NOMO-1 treated with DMSO at 0.1 percent for 48 hours (cell line): ENCODE measurements around the gene CDKL1.
"Not testable (repeated sequence)": the region's sequence is repeated elsewhere in the genome, so short reads cannot be mapped to it uniquely, and the experiment has no call there.

Experiments
- DNase-seq: peaks from one replicate; lab custom pipeline; 2025; ENCODE audit not compliant: unreplicated experiment; lab: John Stamatoyannopoulos, UW

Gene CDKL1

GRCh38 chr14:50335989-50336824 lies 60.5 kb downstream of the CDKL1 start:
- no peak for DNase-seq

DNA sequence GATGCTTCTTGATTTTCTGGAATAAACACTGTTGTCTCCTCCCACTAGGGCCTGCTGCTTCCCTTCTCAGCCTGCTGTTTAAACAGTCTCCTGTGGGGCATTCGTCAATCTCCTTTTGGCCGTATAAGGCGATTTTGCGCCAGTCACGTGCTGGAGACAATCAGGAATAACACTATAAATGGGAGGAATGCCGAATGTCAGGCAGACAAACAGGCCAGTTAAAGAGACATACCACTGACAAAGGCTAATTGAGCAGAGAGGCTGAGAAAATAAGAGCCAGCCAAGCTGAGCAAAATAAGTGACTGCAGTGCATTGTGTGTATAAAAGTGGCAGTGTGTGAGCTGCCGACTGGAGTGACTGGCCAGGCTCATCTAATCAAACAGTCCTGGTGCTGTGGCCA lies 61.3 kb downstream of the CDKL1 start:
- no peak for DNase-seq

DNA sequence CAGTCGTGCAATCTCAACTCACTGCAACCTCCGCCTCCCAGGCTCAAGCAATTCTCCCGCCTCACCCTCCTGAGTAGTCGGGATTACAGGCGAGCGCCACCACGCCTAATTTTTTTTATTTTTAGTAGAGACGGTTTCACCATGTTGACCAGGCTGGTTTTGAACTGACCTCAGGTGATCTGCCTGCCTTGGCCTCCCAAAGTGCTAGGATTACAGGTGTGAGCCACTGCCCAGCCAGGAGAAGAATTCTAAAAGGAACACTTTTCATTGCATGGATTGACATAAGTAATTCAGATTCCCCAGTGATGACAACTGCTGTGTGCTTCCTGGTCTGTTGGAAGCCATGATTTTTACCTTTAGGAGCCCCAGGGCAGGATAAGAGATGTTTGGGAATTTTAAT lies 62.5 kb downstream of the CDKL1 start:
- DNase-seq = no peak

GRCh38 chr14:50333014-50333509 lies 63.6 kb downstream of the CDKL1 start:
- DNase-seq = no peak

- DNase-seq = no peak
Measured at GRCh38 chr14:50331596-50331995, 65.1 kb downstream of the CDKL1 start.

DNA sequence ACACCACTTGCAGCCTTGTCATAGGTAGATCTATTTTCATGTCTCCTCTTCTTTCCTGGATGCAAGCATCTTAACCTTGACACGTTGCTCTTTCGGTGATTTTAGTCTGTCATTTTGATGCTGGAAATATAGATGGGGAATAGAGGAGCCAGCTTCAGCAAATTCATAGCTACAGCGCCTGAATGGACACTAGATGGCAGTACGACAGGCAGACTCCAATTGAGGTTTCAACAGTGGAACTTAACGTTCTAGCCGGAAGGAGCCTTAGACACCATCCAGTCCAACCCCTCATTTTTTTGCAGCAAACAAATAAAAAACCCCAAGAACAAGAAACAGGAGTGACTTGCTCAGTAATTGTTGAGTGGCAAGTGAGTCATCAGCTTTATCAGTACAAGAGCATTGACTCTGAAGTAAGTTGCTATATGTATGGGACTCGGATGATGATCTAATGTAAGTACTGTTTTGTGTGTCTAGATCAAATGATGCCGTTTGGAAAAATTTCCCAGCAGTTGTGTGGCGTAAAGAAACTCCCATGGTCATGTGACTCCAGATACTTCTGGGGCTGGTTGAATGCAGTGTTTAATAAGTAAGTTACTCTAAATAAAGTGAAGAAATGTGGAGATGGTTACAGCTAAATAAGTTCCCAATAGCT lies 75.5 kb downstream of the CDKL1 start:
- DNase-seq = peak; percentile 87

GRCh38 chr14:50320283-50320682 lies 76.4 kb downstream of the CDKL1 start:
- no peak for DNase-seq

DNA sequence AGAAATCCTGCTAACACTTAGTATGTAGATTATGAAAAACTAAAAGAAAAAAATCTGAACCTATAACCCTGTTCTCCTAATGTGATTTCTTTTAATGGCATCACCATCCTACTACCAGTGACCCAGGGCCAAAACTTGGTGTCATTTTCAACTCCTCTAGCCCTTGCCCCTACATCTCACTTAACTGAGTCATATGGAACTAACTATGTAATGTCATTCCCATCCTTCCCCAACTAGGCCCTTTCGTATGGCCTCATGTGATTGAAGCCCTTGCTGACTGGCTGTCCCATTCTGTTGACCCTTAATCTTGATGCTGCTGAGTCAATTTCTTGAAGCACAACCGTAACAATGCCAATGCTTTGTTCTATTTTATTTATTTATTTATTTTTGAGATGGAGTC lies 77.0 kb downstream of the CDKL1 start:
- DNase-seq = no peak

DNA sequence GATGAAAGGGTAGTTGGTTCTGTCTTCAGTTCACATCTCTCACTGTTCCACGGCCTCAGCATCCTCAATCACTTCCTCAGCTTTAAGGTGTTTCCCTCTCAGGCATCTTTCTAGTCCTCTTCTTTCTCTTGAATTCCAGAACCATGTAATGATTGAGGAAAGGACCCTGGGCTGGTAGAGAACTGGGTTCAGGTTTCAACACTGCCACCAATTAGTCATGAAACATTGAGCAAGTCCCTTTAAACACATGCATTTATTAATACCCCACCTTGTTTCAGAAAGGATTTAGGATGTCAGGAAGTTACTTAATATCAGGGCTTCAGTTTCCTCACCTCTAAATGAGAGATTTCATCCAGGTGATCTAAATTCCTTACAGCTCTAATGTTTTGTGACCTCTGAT lies 77.4 kb downstream of the CDKL1 start:
- DNase-seq = no peak

DNA sequence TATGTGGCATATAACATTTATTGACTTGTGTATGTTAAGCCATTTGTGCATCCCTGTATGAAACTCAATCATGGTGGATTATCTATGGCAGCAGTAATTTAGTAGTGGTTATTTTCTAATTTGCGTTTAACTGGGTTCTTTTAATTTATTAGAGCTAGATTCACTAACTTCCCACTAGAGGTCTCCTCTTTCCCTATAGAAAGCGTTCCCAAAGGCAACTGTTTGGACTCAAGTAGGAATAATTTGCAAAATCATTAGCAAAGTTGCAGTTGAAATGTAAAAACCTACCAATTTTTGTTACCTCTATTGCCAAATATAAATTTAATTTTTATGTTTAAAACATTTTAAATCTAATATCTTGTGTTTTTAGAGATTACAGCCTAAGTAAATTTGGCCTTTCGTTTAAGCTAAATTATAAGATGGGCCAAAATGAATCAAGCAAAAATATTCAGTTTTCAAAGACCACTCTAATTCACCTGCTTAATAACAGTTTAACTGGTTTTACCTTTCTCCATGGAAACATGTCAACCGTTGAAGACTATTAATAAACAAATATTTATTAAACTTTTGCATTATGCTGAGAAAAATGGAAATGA lies 78.6 kb downstream of the CDKL1 start:
- no peak for DNase-seq

- not testable (repeated sequence) for DNase-seq
Measured at GRCh38 chr14:50314098-50314497, 82.6 kb downstream of the CDKL1 start.

- peak; percentile 52 for DNase-seq
Measured at GRCh38 chr14:50312734-50313054, 84.0 kb downstream of the CDKL1 start.

- DNase-seq = peak; percentile 91
Measured at GRCh38 chr14:50311972-50312733, 84.5 kb downstream of the CDKL1 start, which contains the start of the genes DMAC2L and L2HGDH. TSS of gene DMAC2L (plus strand) at chr14:50312324. CDS start at chr14:50321488, 9,164 bp downstream. TSS of gene L2HGDH (minus strand) at chr14:50312229. CDS start at chr14:50312150, 79 bp downstream.

- peak; percentile 54 for DNase-seq
Measured at GRCh38 chr14:50311337-50311971, 85.2 kb downstream of the CDKL1 start.

- no peak for DNase-seq
Measured at GRCh38 chr14:50310445-50310844, 86.2 kb downstream of the CDKL1 start.

DNA sequence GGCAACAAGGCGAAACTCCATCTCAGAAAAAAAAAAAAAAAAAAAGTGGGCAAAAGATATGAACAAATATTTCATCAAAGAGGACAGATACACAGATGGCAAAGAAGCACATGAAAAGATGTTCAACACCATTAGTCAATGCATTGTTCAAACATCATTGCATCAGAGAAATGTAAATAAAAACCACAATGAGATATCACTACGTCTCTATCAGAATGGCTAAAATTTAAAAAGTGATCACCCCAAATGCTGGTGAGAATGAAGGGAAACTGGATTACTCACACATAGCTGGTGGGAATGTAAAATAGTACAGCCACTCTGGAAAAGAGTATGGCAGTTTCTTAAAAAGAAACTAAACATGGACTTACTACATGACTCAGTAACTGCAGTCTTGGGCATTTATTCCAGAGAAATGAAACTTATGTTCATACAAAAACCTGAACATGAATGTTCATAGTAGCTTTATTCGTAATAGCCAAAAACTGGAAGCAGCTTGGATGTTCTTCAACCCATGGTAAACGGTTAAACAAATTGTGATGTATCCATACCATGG lies 88.2 kb downstream of the CDKL1 start:
- DNase-seq = no peak

GRCh38 chr14:50303744-50304471 lies 92.8 kb downstream of the CDKL1 start:
- DNase-seq = peak; percentile 91

DNA sequence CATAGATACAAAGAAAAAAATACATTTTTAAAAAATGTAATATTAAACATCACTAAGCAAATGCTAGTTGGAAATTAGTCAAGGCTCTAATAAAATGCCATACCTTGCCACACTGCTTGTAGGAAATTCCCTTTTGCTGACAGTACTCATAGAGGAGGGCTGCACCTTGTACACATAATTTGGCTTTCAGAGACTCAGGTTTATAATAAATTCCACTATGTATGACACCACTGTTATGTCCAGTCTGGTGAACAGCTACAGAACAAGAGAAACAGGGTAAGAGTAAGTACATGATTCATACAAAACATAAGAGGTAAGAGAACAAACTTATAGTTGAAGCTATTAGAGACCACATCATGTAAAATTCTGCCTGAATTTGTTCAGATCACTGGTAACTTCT lies 94.8 kb downstream of the CDKL1 start:
- DNase-seq = no peak

DNA sequence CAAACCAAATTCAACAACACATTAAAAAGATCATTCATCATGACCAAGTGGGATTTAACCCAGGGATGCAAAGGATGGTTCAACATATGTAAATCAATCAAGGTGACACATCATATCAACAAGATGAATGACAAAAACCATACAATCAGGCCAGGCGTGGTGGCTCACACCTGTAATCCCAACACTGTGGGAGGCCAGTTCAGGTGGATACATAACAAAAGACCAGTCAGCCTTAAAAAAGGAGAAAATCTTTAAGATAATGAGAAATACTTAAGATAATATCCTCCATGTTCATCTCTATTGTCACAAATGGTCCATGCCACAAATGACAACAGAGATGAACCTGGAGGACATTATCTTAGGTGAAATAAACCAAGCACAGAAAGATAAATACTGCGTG lies 97.1 kb downstream of the CDKL1 start:
- DNase-seq = no peak

- no peak for DNase-seq
Measured at GRCh38 chr14:50290306-50290705, 106.4 kb downstream of the CDKL1 start.
